NCI-H1092 treated with DMSO at 0.1 percent for 48 hours (cell line): ENCODE results near the gene CBLN1.
A peak's percentile ranks its signal among the peaks of the same experiment; 100 is the strongest.

Experiments
- DNase-seq: peaks from one replicate; lab custom pipeline; 2025; lab: John Stamatoyannopoulos, UW

CBLN1 gene

GRCh38 chr16:49281480-49281842, at the start of gene CBLN1:
CBLN1 (minus strand) TSS chr16:49281838; CDS start chr16:49281465, 373 bp downstream.
- no peak for DNase-seq

GRCh38 chr16:49330562-49331201, 49.0 kb upstream of the CBLN1 start:
- no peak for DNase-seq

- DNase-seq, result no peak
Observed at GRCh38 chr16:49328325-49328724, 46.7 kb upstream of the CBLN1 start.

- no peak for DNase-seq
Observed at GRCh38 chr16:49327466-49327865, 45.8 kb upstream of the CBLN1 start.

GRCh38 chr16:49324703-49325102, 43.1 kb upstream of the CBLN1 start:
- no peak for DNase-seq

GRCh38 chr16:49315602-49316001, 34.0 kb upstream of the CBLN1 start:
- no peak for DNase-seq

- peak; percentile 48 for DNase-seq
Observed at GRCh38 chr16:49312389-49312985, 30.8 kb upstream of the CBLN1 start.

GRCh38 chr16:49311823-49312222, 30.2 kb upstream of the CBLN1 start:
- DNase-seq, result no peak

- DNase-seq, result no peak
Observed at GRCh38 chr16:49307176-49307575, 25.5 kb upstream of the CBLN1 start.

GRCh38 chr16:49305406-49305805, 23.8 kb upstream of the CBLN1 start:
- DNase-seq, result no peak

GRCh38 chr16:49292413-49292812, 10.8 kb upstream of the CBLN1 start:
- DNase-seq, result no peak

GRCh38 chr16:49287572-49287971, 5.9 kb upstream of the CBLN1 start:
- DNase-seq, result no peak

- DNase-seq, result no peak
Observed at GRCh38 chr16:49284962-49285361, 3.3 kb upstream of the CBLN1 start.

- DNase-seq, result peak; percentile 54
Observed at GRCh38 chr16:49283376-49284049, 1.9 kb upstream of the CBLN1 start.

- peak; percentile 62 for DNase-seq
Observed at GRCh38 chr16:49282690-49283375, 1.2 kb upstream of the CBLN1 start.

- DNase-seq, result peak; percentile 93
Observed at GRCh38 chr16:49281843-49282642, 405 bp upstream of the CBLN1 start.

- no peak for DNase-seq
Observed at GRCh38 chr16:49280841-49281371, 732 bp downstream of the CBLN1 start.

- peak; percentile 26 for DNase-seq
Observed at GRCh38 chr16:49280105-49280741, 1.4 kb downstream of the CBLN1 start.

- DNase-seq, result no peak
Observed at GRCh38 chr16:49278944-49279725, 2.5 kb downstream of the CBLN1 start.

- no peak for DNase-seq
Observed at GRCh38 chr16:49278567-49278827, 3.1 kb downstream of the CBLN1 start.
